HG03439 (cell line): ENCODE results near the gene ZBTB42.
"Not testable (repeated sequence)": the region's sequence is repeated elsewhere in the genome, so short reads cannot be mapped to it uniquely, and the experiment has no call there.

Experiments
- ATAC-seq: cut with Tn5 transposase; IDR thresholded peaks from one replicate; pipeline ENCODE4 v1.9.1; 2021; ENCODE audit warnings: mild to moderate bottlenecking, moderate library complexity; ENCODE audit not compliant: unreplicated experiment

Gene ZBTB42

GRCh38 chr14:104830781-104831180 is 29.9 kb downstream of the ZBTB42 start:
- no peak for ATAC-seq

- not testable (repeated sequence) for ATAC-seq
Measured at GRCh38 chr14:104836171-104836935, 35.5 kb downstream of the ZBTB42 start.

- no peak for ATAC-seq
Measured at GRCh38 chr14:104841730-104842129, 40.8 kb downstream of the ZBTB42 start.

GRCh38 chr14:104843006-104843405 is 42.1 kb downstream of the ZBTB42 start:
- no peak for ATAC-seq

DNA sequence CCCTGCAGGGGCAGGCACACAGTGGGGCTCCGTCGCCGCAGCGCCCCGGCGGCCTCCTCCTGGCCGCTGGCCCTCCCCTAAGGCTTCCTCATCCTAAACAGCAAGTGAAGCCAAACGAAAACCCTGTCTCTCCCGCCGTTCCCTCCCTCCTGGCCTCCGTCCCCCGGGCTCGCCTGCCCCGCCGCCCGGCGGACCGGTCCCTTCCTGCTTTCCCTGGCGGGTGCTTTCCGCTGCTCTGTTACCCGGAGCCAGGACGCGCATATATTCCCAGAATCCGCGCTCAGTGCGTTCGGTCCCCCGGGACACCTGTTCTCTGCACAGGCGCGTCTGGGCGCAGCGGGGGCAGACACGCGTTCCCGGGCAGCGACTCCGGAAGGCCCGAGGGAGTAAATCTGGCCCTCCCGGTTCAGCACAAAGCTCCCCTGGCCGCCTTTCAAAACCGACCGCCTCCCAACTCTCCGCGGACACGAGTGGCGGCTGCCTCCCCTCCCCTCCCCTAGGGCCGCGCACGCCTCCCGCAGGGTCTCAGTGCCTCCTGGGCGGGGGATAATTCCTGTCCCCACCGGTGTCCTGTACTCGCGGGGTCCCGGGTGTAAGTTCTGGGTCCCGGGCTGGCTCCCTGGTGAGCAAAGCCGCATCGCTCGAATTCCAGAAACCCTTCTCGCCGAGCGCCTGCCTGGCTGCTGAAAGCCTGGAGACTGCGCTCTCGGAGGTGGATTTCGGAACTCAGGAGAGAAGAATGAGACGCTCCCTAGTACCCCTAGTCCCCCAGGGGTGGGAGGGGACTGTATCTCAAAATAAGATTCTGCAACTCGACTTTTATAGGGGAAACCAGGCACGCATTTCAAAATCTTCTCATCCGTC is 42.8 kb downstream of the ZBTB42 start:
- ATAC-seq, result no peak

DNA sequence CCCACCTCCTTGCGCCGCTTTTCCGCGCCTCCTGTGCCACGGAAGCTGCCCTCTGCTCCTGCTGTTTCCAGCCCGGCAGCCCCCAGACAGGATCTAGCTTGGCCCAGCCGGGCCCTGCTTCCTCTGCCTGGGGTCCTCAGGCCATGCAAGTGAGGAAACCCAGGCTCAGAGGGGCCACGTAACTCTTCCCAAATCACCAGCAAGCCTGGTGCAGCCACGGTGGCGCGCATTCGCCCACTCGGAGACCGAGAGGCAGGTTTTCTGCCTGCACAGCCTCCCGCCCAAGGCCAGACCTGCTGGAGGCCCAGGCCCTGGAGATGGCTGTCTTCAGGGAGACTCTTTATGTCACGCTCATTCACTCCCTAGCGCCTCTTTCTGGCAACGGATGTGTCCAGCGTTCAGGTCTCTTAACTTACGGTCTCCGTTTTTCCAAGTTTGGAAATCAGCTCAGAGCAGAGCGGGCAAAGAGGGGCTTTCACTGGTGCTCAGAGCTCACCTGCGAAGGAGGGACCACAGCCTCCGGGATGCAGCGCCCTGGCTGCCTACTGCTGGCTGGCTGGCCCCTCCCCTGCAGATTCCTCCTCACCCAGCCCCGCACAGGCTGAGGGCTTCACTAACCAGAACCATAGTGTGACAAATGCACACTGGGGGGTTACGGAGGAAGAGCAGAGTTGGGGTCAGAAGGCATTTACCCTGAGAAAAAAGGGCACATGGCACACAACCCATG is 43.6 kb downstream of the ZBTB42 start:
- ATAC-seq, result no peak

GRCh38 chr14:104845033-104845666 is 44.2 kb downstream of the ZBTB42 start:
- ATAC-seq, result no peak

DNA sequence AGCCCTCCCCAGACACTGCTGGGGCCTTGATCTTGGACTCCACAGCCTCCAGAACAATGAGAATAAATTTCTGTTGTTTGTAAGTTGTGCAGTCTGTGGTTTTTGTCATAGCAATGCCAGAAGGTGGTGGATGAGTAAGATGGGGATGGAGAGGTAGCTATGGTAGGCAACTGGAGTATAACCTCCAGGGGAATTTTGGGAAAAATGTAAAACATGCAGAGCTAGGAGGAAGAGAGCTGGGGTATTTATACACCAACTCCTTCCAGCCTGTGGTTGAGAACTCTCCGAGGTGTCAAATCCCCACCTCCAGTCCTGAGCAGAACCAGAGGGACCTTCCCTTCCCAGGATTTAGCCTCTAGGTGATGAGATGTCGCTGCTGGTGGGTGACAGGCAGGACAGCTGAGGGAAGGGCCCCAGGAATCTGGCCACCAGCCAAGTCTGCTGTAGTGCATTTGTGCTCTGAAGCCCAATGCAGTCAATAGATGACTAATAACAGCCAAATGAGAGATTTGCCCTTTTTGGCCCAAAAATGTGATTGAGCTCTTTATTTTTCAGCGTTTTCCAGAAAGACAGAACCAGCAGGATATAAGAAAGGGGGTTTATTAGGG is 45.0 kb downstream of the ZBTB42 start:
- no peak for ATAC-seq

DNA sequence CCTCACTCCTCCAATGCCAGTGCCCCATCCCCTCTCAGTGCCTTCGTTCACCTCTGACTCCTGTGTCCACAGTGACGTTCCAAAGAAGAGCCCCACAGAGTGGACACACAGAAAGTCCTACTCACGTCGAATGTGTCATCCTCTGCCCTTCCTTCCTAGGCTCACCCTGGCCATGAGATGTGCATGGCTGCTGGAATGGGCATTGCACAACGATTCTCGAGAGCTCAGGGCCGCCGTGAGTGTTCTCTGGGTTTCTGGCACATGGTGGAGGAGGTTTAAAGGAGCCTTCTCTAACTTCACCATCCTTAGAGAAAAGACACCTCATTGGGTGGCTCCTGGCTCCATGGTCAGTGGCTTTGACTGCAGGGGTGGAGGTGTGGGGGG is 51.4 kb downstream of the ZBTB42 start:
- no peak for ATAC-seq
